ENCODE measurements around the gene CACNA1S.

Gene CACNA1S

GRCh38 chr1:201023517-201023902 is 88.7 kb downstream of the CACNA1S start, which contains the start of gene KIF21B:
KIF21B (minus strand) TSS chr1:201023714; CDS start chr1:201023383, 331 bp downstream.
- Histone ChIP-seq H3K27me3 (peaks cover 0 to 20% of the 10 kb centered on the region in 2 donors), H3K9me3 (no peaks in the 10 kb centered on the region), H3K36me3 (no peaks in the 10 kb centered on the region), H3K4me1 (peaks cover 0 to 36% (median 11%) of the 10 kb centered on the region in 4 donors), H3K4me3 (peak within 1 kb of the TSS; percentile 55 to 59), H3K27ac (peak within 1 kb of the TSS; percentile 7 to 30)
- intact Hi-C loops (cut with DNase I; ENCODE audit: low total_unique reads) = no loop called here
- DNase-seq = peak; percentile 77 to 81
- TF ChIP-seq CTCF (IDR thresholded peaks at IDR 0.05) = no peak

- no peak for TF ChIP-seq CTCF (IDR thresholded peaks at IDR 0.05)
- H3K27me3 ChIP-seq = peaks cover 0 to 23% of the 10 kb centered on the region in 2 donors
- intact Hi-C loops (cut with DNase I; ENCODE audit: low total_unique reads) = no loop called here
- H3K9me3 ChIP-seq = no peaks in the 10 kb centered on the region
- H3K36me3 ChIP-seq = no peaks in the 10 kb centered on the region
- no peak for DNase-seq
- H3K4me1 ChIP-seq = peaks cover 0 to 31% (median 9%) of the 10 kb centered on the region in 4 donors
- H3K4me3 ChIP-seq = peak overlapping the region; percentile 55 to 59
- H3K27ac ChIP-seq = peak overlapping the region; percentile 7 to 30
Measured at GRCh38 chr1:201022820-201023516, 89.3 kb downstream of the CACNA1S start.

- no peak overlapping the region for H3K27ac ChIP-seq
- H3K4me1 ChIP-seq = peaks cover 0 to 31% (median 11%) of the 10 kb centered on the region in 4 donors
- H3K36me3 ChIP-seq = no peaks in the 10 kb centered on the region
- intact Hi-C loops (cut with DNase I; ENCODE audit: low total_unique reads) = no loop called here
- peak overlapping the region; percentile 55 to 59 for H3K4me3 ChIP-seq
- TF ChIP-seq CTCF (IDR thresholded peaks at IDR 0.05) = no peak
- H3K27me3 ChIP-seq = peaks cover 0 to 29% of the 10 kb centered on the region in 2 donors
- no peak for DNase-seq
- H3K9me3 ChIP-seq = no peaks in the 10 kb centered on the region
Measured at GRCh38 chr1:201022493-201022819, 89.8 kb downstream of the CACNA1S start.

GRCh38 chr1:201021630-201022492 is 90.4 kb downstream of the CACNA1S start:
- Histone ChIP-seq H3K4me1 (peaks cover 0 to 34% (median 14%) of the 10 kb centered on the region in 4 donors), H3K27ac (no peak overlapping the region), H3K4me3 (peak overlapping the region in 1 of 2 donors; percentile 59), H3K27me3 (peaks cover 0 to 33% of the 10 kb centered on the region in 2 donors), H3K9me3 (no peaks in the 10 kb centered on the region), H3K36me3 (no peaks in the 10 kb centered on the region)
- no peak for DNase-seq
- TF ChIP-seq CTCF (IDR thresholded peaks at IDR 0.05) = no peak
- intact Hi-C loops (cut with DNase I; ENCODE audit: low total_unique reads) = no loop called here

GRCh38 chr1:201020721-201021629 is 91.3 kb downstream of the CACNA1S start:
- Histone ChIP-seq H3K36me3 (no peaks in the 10 kb centered on the region), H3K27ac (no peak overlapping the region), H3K4me3 (no peak overlapping the region), H3K9me3 (no peaks in the 10 kb centered on the region), H3K27me3 (peaks cover 0 to 35% of the 10 kb centered on the region in 2 donors), H3K4me1 (peaks cover 0 to 35% (median 23%) of the 10 kb centered on the region in 4 donors)
- DNase-seq = no peak
- intact Hi-C loops (cut with DNase I; ENCODE audit: low total_unique reads) = no loop called here
- no peak for TF ChIP-seq CTCF (IDR thresholded peaks at IDR 0.05)
